Measurements from ENCODE around the gene SLC35D3.
A peak's percentile ranks its signal among the peaks of the same experiment; 100 is the strongest.
"Not testable (repeated sequence)": the region's sequence is repeated elsewhere in the genome, so short reads cannot be mapped to it uniquely, and the experiment has no call there.

Gene SLC35D3

GRCh38 chr6:136967876-136968752 is 46.0 kb downstream of the SLC35D3 start:
- DNase-seq (ENCODE audit: low spot score), result peak; percentile 74

- no peak for DNase-seq (ENCODE audit: low spot score)
Measured at GRCh38 chr6:136968837-136969236, 46.7 kb downstream of the SLC35D3 start.

GRCh38 chr6:136969433-136969832 is 47.3 kb downstream of the SLC35D3 start:
- DNase-seq (ENCODE audit: low spot score), result no peak

- DNase-seq (ENCODE audit: low spot score), result no peak
Measured at GRCh38 chr6:136969930-136970329, 47.8 kb downstream of the SLC35D3 start.

GRCh38 chr6:136971609-136972008 is 49.5 kb downstream of the SLC35D3 start:
- no peak for DNase-seq (ENCODE audit: low spot score)

GRCh38 chr6:136973781-136974180 is 51.7 kb downstream of the SLC35D3 start:
- DNase-seq (ENCODE audit: low spot score), result not testable (repeated sequence)
